Neural cell (in vitro differentiated cells): ENCODE results near the gene ARHGAP30. TPM values are rescaled to one million over a fixed set of nuclear protein-coding genes. Genes with fewer than 3 reads are reported as not detected.

Experiments
- H2AFZ ChIP-seq: fragments of 200-600, 300-800 bp; sonication (generic), shearing (Covaris generic); 2 replicates; pipeline ENCODE4 v1.6.0; 2014; ENCODE audit warnings: low read depth, mild to moderate bottlenecking, antibody characterized with exemption, low read length, moderate library complexity
- H3F3A ChIP-seq: fragments of 200-600 bp; shearing (Covaris generic); 2 replicates; pipeline ENCODE4 v1.6.1; 2016; ENCODE audit warnings: mild to moderate bottlenecking, moderate library complexity, mixed read lengths, antibody characterized with exemption, low read length; ENCODE audit not compliant: insufficient read depth, poor library complexity, severe bottlenecking
- H3K27ac ChIP-seq: fragments of 200-600, 300-800 bp; sonication (generic), shearing (Covaris generic); 2 replicates; pipeline ENCODE4 v1.5.1; 2014; ENCODE audit warnings: mild to moderate bottlenecking, low read length, moderate library complexity
- H3K27me3 ChIP-seq: fragments of 300-800, 200-600 bp; sonication (generic), shearing (Covaris generic); 2 replicates; pipeline ENCODE4 v1.6.0; 2014; ENCODE audit warnings: mild to moderate bottlenecking, low read depth, low read length, moderate library complexity; ENCODE audit not compliant: insufficient read depth
- H3K36me3 ChIP-seq: fragments of 300-800, 200-600 bp; sonication (generic), shearing (Covaris generic); 2 replicates; pipeline ENCODE4 v1.5.1; 2014; ENCODE audit warnings: mild to moderate bottlenecking, antibody characterized with exemption, low read length, moderate library complexity; ENCODE audit not compliant: insufficient read depth
- H3K4me2 ChIP-seq: fragments of 300-800, 200-600 bp; sonication (generic), shearing (Covaris generic); 2 replicates; pipeline ENCODE4 v1.6.0; 2014; ENCODE audit warnings: mild to moderate bottlenecking, low read length
- H3K4me3 ChIP-seq: fragments of 300-800, 200-600 bp; sonication (generic), shearing (Covaris generic); 2 replicates; pipeline ENCODE4 v1.5.1; 2014; ENCODE audit warnings: mild to moderate bottlenecking, low read length, moderate library complexity
- H3K79me2 ChIP-seq: fragments of 200-600 bp; shearing (Covaris generic); replicated peaks from 2 replicates; pipeline ENCODE4 v1.6.0; 2014; ENCODE audit warnings: mild to moderate bottlenecking, low read length, moderate library complexity; ENCODE audit not compliant: insufficient read depth
- H3K9ac ChIP-seq: fragments of 300-800, 200-600 bp; sonication (generic), shearing (Covaris generic); 2 replicates; pipeline ENCODE4 v1.6.1; 2016; ENCODE audit warnings: mild to moderate bottlenecking, low read length, mixed read lengths
- H3K9me2 ChIP-seq: fragments of 200-600 bp; shearing (Covaris generic); 2 replicates; pipeline ENCODE4 v1.6.1; 2016; ENCODE audit warnings: mild to moderate bottlenecking, low read length, mixed read lengths; ENCODE audit not compliant: insufficient read depth
- H3K9me3 ChIP-seq: fragments of 200-600, 300-800 bp; sonication (generic), shearing (Covaris generic); 2 replicates; pipeline ENCODE4 v1.6.1; 2016; ENCODE audit warnings: mild to moderate bottlenecking, mixed run types, low read length, moderate library complexity, mixed read lengths
- H4K20me1 ChIP-seq: fragments of 200-600 bp; shearing (Covaris generic); 2 replicates; pipeline ENCODE4 v1.6.1; 2016; ENCODE audit warnings: mild to moderate bottlenecking, mixed run types; ENCODE audit not compliant: insufficient read depth
- CTCF ChIP-seq: fragments of 450-650 bp; IDR thresholded peaks from 2 replicates; pipeline ENCODE4 v1.5.1; 2014; ENCODE audit warnings: antibody characterized with exemption, mild to moderate bottlenecking, moderate library complexity; ENCODE audit not compliant: poor library complexity, severe bottlenecking
- EP300 ChIP-seq: fragments of 450-650 bp; conservative IDR thresholded peaks from 2 replicates; pipeline ENCODE4 v1.6.1; 2014; ENCODE audit warnings: antibody characterized with exemption, mild to moderate bottlenecking, moderate library complexity; ENCODE audit not compliant: poor library complexity, severe bottlenecking
- EZH2 ChIP-seq: fragments of 200-600, 300-800 bp; shearing (Covaris generic), sonication (generic); IDR thresholded peaks from 2 replicates; pipeline ENCODE4 v1.6.1; 2014; ENCODE audit warnings: antibody characterized with exemption, low read length, borderline replicate concordance, mild to moderate bottlenecking; ENCODE audit not compliant: insufficient read depth, poor library complexity, severe bottlenecking
- MXI1 ChIP-seq: fragments of 450-650 bp; conservative IDR thresholded peaks from 2 replicates; pipeline ENCODE4 v1.6.1; 2014; ENCODE audit warnings: antibody characterized with exemption, mild to moderate bottlenecking; ENCODE audit not compliant: poor library complexity, severe bottlenecking
- POLR2AphosphoS5 ChIP-seq: IDR thresholded peaks from 2 replicates; pipeline ENCODE4 v1.6.1; 2012
- RAD21 ChIP-seq: fragments of 450-650 bp; conservative IDR thresholded peaks from 2 replicates; pipeline ENCODE4 v1.6.1; 2014; ENCODE audit warnings: antibody characterized with exemption, mild to moderate bottlenecking, moderate library complexity
- REST ChIP-seq: IDR thresholded peaks from 2 replicates; pipeline ENCODE4 v1.6.1; 2012; ENCODE audit warnings: borderline replicate concordance
- SMC3 ChIP-seq: fragments of 450-650 bp; conservative IDR thresholded peaks from 2 replicates; pipeline ENCODE4 v1.6.1; 2014; ENCODE audit warnings: antibody characterized with exemption, mild to moderate bottlenecking, moderate library complexity; ENCODE audit not compliant: poor library complexity
- TAF1 ChIP-seq: IDR thresholded peaks from 2 replicates; pipeline ENCODE4 v1.6.1; 2012; ENCODE audit warnings: low read depth
- polyA plus RNA-seq: library from polyadenylated mRNA; depleted of rRNA; stranded (reverse); fragments of >200 nt; gene quantifications from 2 replicates; pipeline ENCODE4 v1.2.3, GENCODE V29; 2014

The ARHGAP30 gene
- polyA plus RNA-seq, 1 donor from 2014 or later, result not detected

DNA sequence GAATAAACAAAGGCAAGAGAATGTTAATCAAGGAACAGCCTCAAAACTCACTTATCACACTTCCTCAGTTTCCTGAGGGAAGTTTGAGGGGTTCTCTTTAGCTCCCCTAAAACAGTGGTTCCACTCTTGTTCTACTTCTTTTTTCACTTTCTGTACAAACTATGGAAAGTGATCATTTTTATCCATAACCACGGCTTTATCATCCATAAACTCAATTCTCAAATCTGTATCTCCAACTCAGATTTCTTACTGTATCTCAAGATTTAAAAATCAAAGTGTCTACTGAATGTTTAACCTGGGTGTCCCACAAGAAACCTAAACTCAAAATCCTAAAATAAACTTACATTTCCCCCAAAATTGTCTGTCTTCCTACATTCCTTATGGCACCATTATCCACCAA lies 44.2 kb upstream of the ARHGAP30 start:
- Histone ChIP-seq H3K4me3 (no peak overlapping the region), H3K27me3 (no peaks in the 10 kb centered on the region), H3F3A (no peaks in the 10 kb centered on the region), H3K4me2 (no peak overlapping the region), H3K9me2 (no peaks in the 10 kb centered on the region), H3K27ac (no peak overlapping the region), H2AFZ (no peak overlapping the region), H4K20me1 (no peaks in the 10 kb centered on the region), H3K36me3 (no peaks in the 10 kb centered on the region), H3K9me3 (no peaks in the 10 kb centered on the region), H3K9ac (no peak overlapping the region), H3K79me2 (peaks cover 58% of the 10 kb centered on the region)
- TF ChIP-seq REST, result no peak
- TF ChIP-seq CTCF, result no peak
- no peak for TF ChIP-seq EP300
- TF ChIP-seq POLR2AphosphoS5, result no peak
- no peak for TF ChIP-seq EZH2
- no peak for TF ChIP-seq MXI1
- no peak for TF ChIP-seq RAD21
- TF ChIP-seq TAF1, result no peak
- no peak for TF ChIP-seq SMC3

DNA sequence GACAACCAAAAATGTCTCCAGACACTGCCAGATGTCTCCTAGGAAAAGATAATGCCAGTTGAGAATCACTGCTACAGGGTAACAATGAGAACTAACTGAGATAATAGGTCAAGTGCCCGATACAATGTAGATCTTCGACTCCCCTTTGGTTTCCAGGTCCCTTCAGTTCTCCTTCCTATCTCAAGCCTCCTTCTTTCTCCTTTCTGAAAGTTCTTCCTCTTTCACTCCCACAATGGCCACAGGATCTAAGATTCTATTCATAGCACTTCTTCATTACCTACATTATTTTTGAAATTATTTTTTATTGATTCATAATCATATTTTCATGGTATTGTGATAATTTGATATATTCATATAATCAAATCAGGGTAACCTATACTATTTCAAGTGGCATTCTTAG lies 41.8 kb upstream of the ARHGAP30 start:
- no peak overlapping the region for H3K4me2 ChIP-seq
- H3K27me3 ChIP-seq, result no peaks in the 10 kb centered on the region
- TF ChIP-seq EZH2 (no peak), EP300 (no peak), RAD21 (no peak), POLR2AphosphoS5 (no peak), CTCF (no peak), TAF1 (no peak), SMC3 (no peak), REST (no peak), MXI1 (no peak)
- H3K36me3 ChIP-seq, result no peaks in the 10 kb centered on the region
- peaks cover 47% of the 10 kb centered on the region for H3K79me2 ChIP-seq
- H3K27ac ChIP-seq, result no peak overlapping the region
- no peaks in the 10 kb centered on the region for H3K9me2 ChIP-seq
- H4K20me1 ChIP-seq, result no peaks in the 10 kb centered on the region
- H3K9me3 ChIP-seq, result no peaks in the 10 kb centered on the region
- H3F3A ChIP-seq, result no peaks in the 10 kb centered on the region
- H3K4me3 ChIP-seq, result no peak overlapping the region
- H3K9ac ChIP-seq, result no peak overlapping the region
- no peak overlapping the region for H2AFZ ChIP-seq
